Measurements from ENCODE around the gene CNTN4. TPM values are rescaled to one million over a fixed set of nuclear protein-coding genes. Genes with fewer than 3 reads are reported as not detected.

The CNTN4 gene
- total and polyA plus RNA-seq, 4 donors, result 1.2 to 3.8 (median 2.6) TPM

GRCh38 chr3:2244137-2244536 lies 145.5 kb downstream of the CNTN4 start:
- TF ChIP-seq HNF4G (IDR thresholded peaks at IDR 0.05) (no peak), REST (IDR thresholded peaks at IDR 0.05) (no peak), SP1 (IDR thresholded peaks at IDR 0.05) (no peak), MAX (IDR thresholded peaks at IDR 0.05) (no peak), FOXA1 (IDR thresholded peaks at IDR 0.05) (no peak), EGR1 (IDR thresholded peaks at IDR 0.05; ENCODE audit: low read depth in 2 of 2) (no peak), GABPA (IDR thresholded peaks at IDR 0.05 in 1 of 2, conservative IDR thresholded peaks at IDR 0.05 in 1 of 2) (no peak), ATF3 (IDR thresholded peaks at IDR 0.05) (no peak), HNF4A (conservative IDR thresholded peaks at IDR 0.05) (no peak), YY1 (IDR thresholded peaks at IDR 0.05) (no peak), RAD21 (IDR thresholded peaks at IDR 0.05) (no peak), JUND (IDR thresholded peaks at IDR 0.05) (no peak), RXRA (IDR thresholded peaks at IDR 0.05) (no peak), CTCF (IDR thresholded peaks at IDR 0.05; ENCODE audit: low read depth, low read length, missing input control) (no peak), TAF1 (conservative IDR thresholded peaks at IDR 0.05) (no peak)
- TF ChIP-seq, protein P1, sequence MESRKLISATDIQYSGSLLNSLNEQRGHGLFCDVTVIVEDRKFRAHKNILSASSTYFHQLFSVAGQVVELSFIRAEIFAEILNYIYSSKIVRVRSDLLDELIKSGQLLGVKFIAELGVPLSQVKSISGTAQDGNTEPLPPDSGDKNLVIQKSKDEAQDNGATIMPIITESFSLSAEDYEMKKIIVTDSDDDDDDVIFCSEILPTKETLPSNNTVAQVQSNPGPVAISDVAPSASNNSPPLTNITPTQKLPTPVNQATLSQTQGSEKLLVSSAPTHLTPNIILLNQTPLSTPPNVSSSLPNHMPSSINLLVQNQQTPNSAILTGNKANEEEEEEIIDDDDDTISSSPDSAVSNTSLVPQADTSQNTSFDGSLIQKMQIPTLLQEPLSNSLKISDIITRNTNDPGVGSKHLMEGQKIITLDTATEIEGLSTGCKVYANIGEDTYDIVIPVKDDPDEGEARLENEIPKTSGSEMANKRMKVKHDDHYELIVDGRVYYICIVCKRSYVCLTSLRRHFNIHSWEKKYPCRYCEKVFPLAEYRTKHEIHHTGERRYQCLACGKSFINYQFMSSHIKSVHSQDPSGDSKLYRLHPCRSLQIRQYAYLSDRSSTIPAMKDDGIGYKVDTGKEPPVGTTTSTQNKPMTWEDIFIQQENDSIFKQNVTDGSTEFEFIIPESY (IDR thresholded peaks at IDR 0.05), result no peak
- H3K9me3 ChIP-seq (ENCODE audit: control insufficient read depth in 4 of 4, low read length in 3 of 4), result no peaks in the 10 kb centered on the region
- no peaks in the 10 kb centered on the region for H3K27me3 ChIP-seq (ENCODE audit: control insufficient read depth in 4 of 4, insufficient read depth in 4 of 4, low read length in 3 of 4)
- H3K27ac ChIP-seq (ENCODE audit: low read depth in 1 of 2, low read length in 2 of 2), result no peak overlapping the region
- no peaks in the 10 kb centered on the region for H3K36me3 ChIP-seq (ENCODE audit: control insufficient read depth in 4 of 4, insufficient read depth in 3 of 4, low read depth in 1 of 4, low read length in 3 of 4)
- H3K4me3 ChIP-seq (ENCODE audit: low read depth in 1 of 3, low read length in 3 of 3), result no peak overlapping the region
- H3K4me1 ChIP-seq (ENCODE audit: control insufficient read depth in 4 of 4, insufficient read depth in 4 of 4, low read length in 3 of 4), result no peaks in the 10 kb centered on the region
- no peak for DNase-seq (ENCODE audit: low spot score)
- no peak overlapping the region for H3K9ac ChIP-seq (ENCODE audit: low read depth in 1 of 2, low read length in 2 of 2)

Data from liver (tissue), 9 donors.